Mesenchymal stem cell (in vitro differentiated cells and primary cell): ENCODE measurements around the gene LARGE1.
A peak's percentile ranks its signal among the peaks of the same experiment; 100 is the strongest.

Experiments used
- DNase-seq: peaks from one replicate; pipeline ENCODE4 v3.0.0-alpha.2; 2013
- H2AFZ ChIP-seq: one replicate; pipeline ENCODE4 v1.6.1; 2013; ENCODE audit warnings: low read depth, mild to moderate bottlenecking, control low read depth, inconsistent platforms, low read length, moderate library complexity
- H2AK5ac ChIP-seq: 2 replicates; pipeline ENCODE4 v1.6.1; 2013; ENCODE audit warnings: low read length, moderate library complexity, mild to moderate bottlenecking, inconsistent platforms; ENCODE audit not compliant: severe bottlenecking
- H2BK120ac ChIP-seq: one replicate; pipeline ENCODE4 v1.6.1; 2013; ENCODE audit warnings: low read depth, mild to moderate bottlenecking, inconsistent platforms, low read length, moderate library complexity
- H2BK12ac ChIP-seq, 2 experiments: one replicate each; pipeline ENCODE4 v1.6.1; 2013; ENCODE audit warnings: inconsistent platforms in 2 of 2, low read length in 2 of 2, mild to moderate bottlenecking in 2 of 2, moderate library complexity in 2 of 2, control low read depth in 1 of 2
- H2BK15ac ChIP-seq: one replicate; pipeline ENCODE4 v1.6.1; 2013; ENCODE audit warnings: mild to moderate bottlenecking, low read depth, inconsistent platforms; ENCODE audit not compliant: poor library complexity, severe bottlenecking
- H2BK5ac ChIP-seq: 2 replicates; pipeline ENCODE4 v1.6.1; 2013; ENCODE audit warnings: low read depth, mild to moderate bottlenecking, low read length, control low read depth, inconsistent platforms; ENCODE audit not compliant: poor library complexity, severe bottlenecking
- H3K14ac ChIP-seq, 2 experiments: one replicate each; pipeline ENCODE4 v1.6.1; 2013; ENCODE audit warnings: inconsistent platforms in 2 of 2, low read length in 2 of 2, control low read depth in 1 of 2, mild to moderate bottlenecking in 1 of 2, moderate library complexity in 1 of 2
- H3K18ac ChIP-seq, 2 experiments: one replicate each; pipeline ENCODE4 v1.6.1; 2013; ENCODE audit warnings: inconsistent platforms in 2 of 2, low read length in 2 of 2, control low read depth in 1 of 2, low read depth in 1 of 2, mild to moderate bottlenecking in 1 of 2
- H3K23ac ChIP-seq, 2 experiments: one replicate each; pipeline ENCODE4 v1.6.1; 2013; ENCODE audit warnings: inconsistent platforms in 2 of 2, low read length in 2 of 2, mild to moderate bottlenecking in 2 of 2, moderate library complexity in 2 of 2, control low read depth in 1 of 2
- H3K27ac ChIP-seq: 2 replicates; pipeline ENCODE4 v1.5.1; 2013; ENCODE audit warnings: mild to moderate bottlenecking, moderate library complexity, low read length, control low read depth, inconsistent platforms; ENCODE audit not compliant: poor library complexity, severe bottlenecking
- H3K27me3 ChIP-seq, 2 experiments: 2 replicates each; pipeline versions ENCODE4 v1.6.1 to v1.7.0; 2013; ENCODE audit warnings: low read length in 2 of 2, mild to moderate bottlenecking in 2 of 2, moderate library complexity in 2 of 2, control low read depth in 1 of 2, inconsistent platforms in 1 of 2; ENCODE audit not compliant: control insufficient read depth in 1 of 2, insufficient read depth in 1 of 2
- H3K36me3 ChIP-seq, 2 experiments: 2 replicates each; pipeline versions ENCODE4 v1.6.1 to v1.7.0; 2013; ENCODE audit warnings: low read length in 2 of 2, control low read depth in 1 of 2, inconsistent platforms in 1 of 2, low read depth in 1 of 2, mild to moderate bottlenecking in 1 of 2; ENCODE audit not compliant: insufficient read depth in 2 of 2, control insufficient read depth in 1 of 2
- H3K4ac ChIP-seq, 2 experiments: one replicate each; pipeline ENCODE4 v1.6.1; 2013; ENCODE audit warnings: inconsistent platforms in 2 of 2, low read length in 2 of 2, mild to moderate bottlenecking in 2 of 2, moderate library complexity in 2 of 2, control low read depth in 1 of 2, low read depth in 1 of 2
- H3K4me1 ChIP-seq: 2 replicates; pipeline ENCODE4 v1.6.1; 2013; ENCODE audit warnings: low read depth, low read length, control low read depth; ENCODE audit not compliant: control insufficient read depth, insufficient read depth
- H3K4me2 ChIP-seq: 2 replicates; pipeline ENCODE4 v1.6.1; 2013; ENCODE audit warnings: low read length, mild to moderate bottlenecking, inconsistent platforms; ENCODE audit not compliant: poor library complexity, severe bottlenecking
- H3K4me3 ChIP-seq, 2 experiments: 2 replicates each; pipeline versions ENCODE4 v1.5.1 to v1.7.0; 2013; ENCODE audit warnings: low read length in 2 of 2, mild to moderate bottlenecking in 2 of 2, control low read depth in 1 of 2, low read depth in 1 of 2; ENCODE audit not compliant: insufficient read depth in 1 of 2
- H3K79me1 ChIP-seq: replicated peaks from 2 replicates; pipeline ENCODE4 v1.6.1; 2013; ENCODE audit warnings: mild to moderate bottlenecking, control low read depth, low read length, inconsistent platforms; ENCODE audit not compliant: poor library complexity, severe bottlenecking
- H3K9ac ChIP-seq: 2 replicates; pipeline ENCODE4 v1.7.0; 2013; ENCODE audit warnings: mild to moderate bottlenecking, low read length, moderate library complexity
- H3K9me3 ChIP-seq: 2 replicates; pipeline ENCODE4 v1.7.0; 2013; ENCODE audit warnings: mild to moderate bottlenecking, low read length; ENCODE audit not compliant: control insufficient read depth
- H4K8ac ChIP-seq: one replicate; pipeline ENCODE4 v1.6.1; 2013; ENCODE audit warnings: inconsistent platforms, mild to moderate bottlenecking, low read length, moderate library complexity
- H4K91ac ChIP-seq: one replicate; pipeline ENCODE4 v1.6.1; 2013; ENCODE audit warnings: mild to moderate bottlenecking, low read length, inconsistent platforms
- WGBS: methylation state at CpG from one replicate; pipeline ENCODE4 v1.1.7; 2013; ENCODE audit warnings: mixed read lengths; 5-methylcytosine and 5-hydroxymethylcytosine counted together

The LARGE1 gene

GRCh38 chr22:33917744-33918406 lies 2.4 kb downstream of the LARGE1 start:
- no peak overlapping the region for H3K4ac ChIP-seq
- no peaks in the 10 kb centered on the region for H3K9me3 ChIP-seq
- H3K23ac ChIP-seq = no peak overlapping the region
- peaks cover 20% of the 10 kb centered on the region for H3K4me1 ChIP-seq
- no peak overlapping the region for H3K4me2 ChIP-seq
- no peak overlapping the region for H4K91ac ChIP-seq
- H2BK12ac ChIP-seq = no peak overlapping the region
- H3K14ac ChIP-seq = no peak overlapping the region
- H2AFZ ChIP-seq = no peak overlapping the region
- H3K27me3 ChIP-seq = peaks cover 0 to 32% of the 10 kb centered on the region in 2 experiments
- no peak overlapping the region for H3K27ac ChIP-seq
- H3K9ac ChIP-seq = peak overlapping the region; percentile 84
- DNase-seq = peak; percentile 67
- H3K18ac ChIP-seq = no peak overlapping the region
- no peak overlapping the region for H2BK5ac ChIP-seq
- H2BK15ac ChIP-seq = no peak overlapping the region
- peak overlapping the region in 1 of 2 experiments; percentile 86 for H3K4me3 ChIP-seq
- H3K79me1 ChIP-seq = peaks cover 20% of the 10 kb centered on the region
- H2AK5ac ChIP-seq = no peak overlapping the region
- H4K8ac ChIP-seq = no peak overlapping the region
- H2BK120ac ChIP-seq = no peak overlapping the region
- WGBS = 33% methylated on average over 10 of the region's 10 CpGs
- H3K36me3 ChIP-seq = no peaks in the 10 kb centered on the region

- no peak overlapping the region for H2AFZ ChIP-seq
- H3K4me3 ChIP-seq = no peak overlapping the region
- H4K8ac ChIP-seq = no peak overlapping the region
- no peak overlapping the region for H3K9ac ChIP-seq
- H2BK12ac ChIP-seq = no peak overlapping the region
- H3K27me3 ChIP-seq = peaks cover 0 to 20% of the 10 kb centered on the region in 2 experiments
- H3K9me3 ChIP-seq = no peaks in the 10 kb centered on the region
- H3K79me1 ChIP-seq = peaks cover 24% of the 10 kb centered on the region
- no peak overlapping the region for H2AK5ac ChIP-seq
- H2BK5ac ChIP-seq = no peak overlapping the region
- 88% methylated on average over 1 of the region's 1 CpG for WGBS
- H3K4me1 ChIP-seq = peaks cover 5% of the 10 kb centered on the region
- peaks cover 0 to 8% of the 10 kb centered on the region in 2 experiments for H3K36me3 ChIP-seq
- no peak overlapping the region for H3K27ac ChIP-seq
- no peak overlapping the region for H3K4me2 ChIP-seq
- H2BK120ac ChIP-seq = no peak overlapping the region
- H4K91ac ChIP-seq = no peak overlapping the region
- H3K4ac ChIP-seq = no peak overlapping the region
- no peak overlapping the region for H3K23ac ChIP-seq
- H3K18ac ChIP-seq = no peak overlapping the region
- DNase-seq = no peak
- H3K14ac ChIP-seq = no peak overlapping the region
- no peak overlapping the region for H2BK15ac ChIP-seq
Measured at GRCh38 chr22:33914699-33915098, 5.6 kb downstream of the LARGE1 start.

GRCh38 chr22:33914131-33914530 lies 6.1 kb downstream of the LARGE1 start:
- H2BK15ac ChIP-seq = no peak overlapping the region
- no peak overlapping the region for H2BK5ac ChIP-seq
- H4K8ac ChIP-seq = no peak overlapping the region
- H3K18ac ChIP-seq = no peak overlapping the region
- H3K27ac ChIP-seq = no peak overlapping the region
- no peak overlapping the region for H4K91ac ChIP-seq
- peaks cover 21% of the 10 kb centered on the region for H3K79me1 ChIP-seq
- H3K9ac ChIP-seq = no peak overlapping the region
- 83% methylated on average over 1 of the region's 2 CpGs for WGBS
- no peak for DNase-seq
- no peak overlapping the region for H3K4me2 ChIP-seq
- H3K9me3 ChIP-seq = no peaks in the 10 kb centered on the region
- H2BK12ac ChIP-seq = no peak overlapping the region
- no peak overlapping the region for H2AFZ ChIP-seq
- peaks cover 0 to 14% of the 10 kb centered on the region in 2 experiments for H3K27me3 ChIP-seq
- no peak overlapping the region for H3K14ac ChIP-seq
- no peak overlapping the region for H3K4ac ChIP-seq
- H2AK5ac ChIP-seq = no peak overlapping the region
- no peak overlapping the region for H3K23ac ChIP-seq
- peaks cover 0 to 8% of the 10 kb centered on the region in 2 experiments for H3K36me3 ChIP-seq
- peaks cover 2% of the 10 kb centered on the region for H3K4me1 ChIP-seq
- no peak overlapping the region for H3K4me3 ChIP-seq
- no peak overlapping the region for H2BK120ac ChIP-seq

DNA sequence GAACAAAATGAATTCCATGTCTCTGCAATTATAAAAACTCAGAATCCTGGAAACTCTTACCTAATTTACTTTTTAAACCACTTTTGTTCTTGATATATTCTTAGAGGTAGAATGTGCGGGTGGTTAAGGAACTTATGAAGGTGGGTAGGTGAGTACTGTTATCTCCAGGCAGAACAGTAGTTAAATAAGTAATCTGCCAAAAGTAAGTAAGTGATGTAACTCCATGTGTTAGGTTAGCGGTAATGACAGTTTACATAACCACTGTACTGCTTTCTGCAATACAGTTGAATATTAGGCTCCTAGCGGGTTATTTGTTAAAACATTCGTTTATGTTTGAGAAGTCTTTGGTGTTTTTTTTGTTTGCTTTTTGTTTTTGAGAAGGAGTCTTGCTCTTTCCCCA lies 7.1 kb downstream of the LARGE1 start:
- no peaks in the 10 kb centered on the region for H3K9me3 ChIP-seq
- H3K36me3 ChIP-seq = peaks cover 0 to 8% of the 10 kb centered on the region in 2 experiments
- no peak overlapping the region for H3K9ac ChIP-seq
- 95% methylated on average over 3 of the region's 4 CpGs for WGBS
- H3K4me3 ChIP-seq = no peak overlapping the region
- peaks cover 0 to 7% of the 10 kb centered on the region in 2 experiments for H3K27me3 ChIP-seq
- H2BK15ac ChIP-seq = no peak overlapping the region
- no peak overlapping the region for H3K23ac ChIP-seq
- H2AK5ac ChIP-seq = no peak overlapping the region
- H2BK12ac ChIP-seq = no peak overlapping the region
- H4K8ac ChIP-seq = no peak overlapping the region
- no peak overlapping the region for H3K18ac ChIP-seq
- no peak overlapping the region for H3K14ac ChIP-seq
- H3K27ac ChIP-seq = no peak overlapping the region
- H3K79me1 ChIP-seq = peaks cover 19% of the 10 kb centered on the region
- no peak overlapping the region for H3K4ac ChIP-seq
- no peak overlapping the region for H2BK120ac ChIP-seq
- no peak overlapping the region for H2BK5ac ChIP-seq
- no peak overlapping the region for H2AFZ ChIP-seq
- H3K4me2 ChIP-seq = no peak overlapping the region
- no peak overlapping the region for H4K91ac ChIP-seq
- H3K4me1 ChIP-seq = peaks cover 2% of the 10 kb centered on the region
- no peak for DNase-seq
